Measurements from ENCODE around the gene WDR81. TPM values are rescaled to one million over a fixed set of nuclear protein-coding genes. Genes with fewer than 3 reads are reported as not detected.
"Not testable (repeated sequence)": the region's sequence is repeated elsewhere in the genome, so short reads cannot be mapped to it uniquely, and the experiment has no call there.

The WDR81 gene
- total and polyA plus RNA-seq, 5 donors = 9.2 to 11.2 (median 10.9) TPM

- intact Hi-C loops (cut with DNase I) = no loop called here
- no peaks in the 10 kb centered on the region for H3K27me3 ChIP-seq (ENCODE audit: control insufficient read depth, insufficient read depth)
- H3K27ac ChIP-seq (ENCODE audit: low read length) = no peak overlapping the region
- 91% methylated on average over 22 of the region's 22 CpGs for WGBS
- H3K9me3 ChIP-seq (ENCODE audit: control insufficient read depth, low read length) = no peaks in the 10 kb centered on the region
- ATAC-seq (no peak), DNase-seq (peak in 1 of 3 donors; percentile 60)
- H3K4me3 ChIP-seq (ENCODE audit: low read length) = no peak overlapping the region
- peaks cover 7% of the 10 kb centered on the region for H3K4me1 ChIP-seq (ENCODE audit: control insufficient read depth, insufficient read depth, low read length)
Measured at GRCh38 chr17:1732241-1732832, 7.8 kb downstream of the WDR81 start.

DNA sequence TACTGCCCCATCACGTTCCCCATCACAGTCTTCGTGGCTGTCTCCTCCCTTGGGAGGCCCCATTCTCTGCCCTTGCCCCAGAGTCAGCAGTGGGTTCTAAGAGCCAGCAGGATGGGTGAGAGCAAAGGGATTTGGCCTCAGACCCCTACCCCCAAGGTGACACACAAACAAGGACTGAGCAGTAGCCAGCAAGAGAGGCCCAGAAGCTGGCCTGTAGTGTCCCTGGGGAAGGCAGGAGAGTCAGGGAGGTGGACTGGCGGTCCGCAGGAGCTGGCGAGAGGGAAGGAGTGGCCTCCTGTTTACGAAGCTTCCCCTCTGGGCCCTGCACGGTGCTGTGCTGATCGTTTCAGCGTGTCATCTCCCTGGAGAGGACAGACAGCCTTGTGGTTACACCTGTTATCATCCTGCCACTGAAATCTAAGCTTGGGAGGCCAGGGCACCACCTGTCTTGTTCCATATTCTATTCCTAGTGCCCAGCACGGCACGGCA, 8.4 kb downstream of the WDR81 start:
- H3K27me3 ChIP-seq (ENCODE audit: control insufficient read depth, insufficient read depth) = no peaks in the 10 kb centered on the region
- ATAC-seq (no peak), DNase-seq (no peak)
- no peak overlapping the region for H3K27ac ChIP-seq (ENCODE audit: low read length)
- 71% methylated on average over 11 of the region's 11 CpGs for WGBS
- H3K4me3 ChIP-seq (ENCODE audit: low read length) = no peak overlapping the region
- H3K9me3 ChIP-seq (ENCODE audit: control insufficient read depth, low read length) = no peaks in the 10 kb centered on the region
- intact Hi-C loops (cut with DNase I) = no loop called here
- peaks cover 7% of the 10 kb centered on the region for H3K4me1 ChIP-seq (ENCODE audit: control insufficient read depth, insufficient read depth, low read length)

GRCh38 chr17:1733759-1734158, 9.3 kb downstream of the WDR81 start:
- Histone ChIP-seq H3K27me3 (ENCODE audit: control insufficient read depth, insufficient read depth) (no peaks in the 10 kb centered on the region), H3K9me3 (ENCODE audit: control insufficient read depth, low read length) (no peaks in the 10 kb centered on the region), H3K4me3 (ENCODE audit: low read length) (no peak overlapping the region), H3K4me1 (ENCODE audit: control insufficient read depth, insufficient read depth, low read length) (peaks cover 7% of the 10 kb centered on the region), H3K27ac (ENCODE audit: low read length) (no peak overlapping the region)
- ATAC-seq (no peak), DNase-seq (peak in 1 of 3 donors; percentile 53)
- WGBS = 96% methylated on average over 38 of the region's 38 CpGs
- intact Hi-C loops (cut with DNase I) = no loop called here

GRCh38 chr17:1735418-1735817, 10.9 kb downstream of the WDR81 start:
- ATAC-seq (no peak), DNase-seq (no peak)
- H3K27me3 ChIP-seq (ENCODE audit: control insufficient read depth, insufficient read depth) = no peaks in the 10 kb centered on the region
- intact Hi-C loops (cut with DNase I) = no loop called here
- WGBS = 96% methylated on average over 10 of the region's 10 CpGs
- no peaks in the 10 kb centered on the region for H3K9me3 ChIP-seq (ENCODE audit: control insufficient read depth, low read length)
- no peak overlapping the region for H3K4me3 ChIP-seq (ENCODE audit: low read length)
- no peak overlapping the region for H3K27ac ChIP-seq (ENCODE audit: low read length)
- peaks cover 7% of the 10 kb centered on the region for H3K4me1 ChIP-seq (ENCODE audit: control insufficient read depth, insufficient read depth, low read length)

DNA sequence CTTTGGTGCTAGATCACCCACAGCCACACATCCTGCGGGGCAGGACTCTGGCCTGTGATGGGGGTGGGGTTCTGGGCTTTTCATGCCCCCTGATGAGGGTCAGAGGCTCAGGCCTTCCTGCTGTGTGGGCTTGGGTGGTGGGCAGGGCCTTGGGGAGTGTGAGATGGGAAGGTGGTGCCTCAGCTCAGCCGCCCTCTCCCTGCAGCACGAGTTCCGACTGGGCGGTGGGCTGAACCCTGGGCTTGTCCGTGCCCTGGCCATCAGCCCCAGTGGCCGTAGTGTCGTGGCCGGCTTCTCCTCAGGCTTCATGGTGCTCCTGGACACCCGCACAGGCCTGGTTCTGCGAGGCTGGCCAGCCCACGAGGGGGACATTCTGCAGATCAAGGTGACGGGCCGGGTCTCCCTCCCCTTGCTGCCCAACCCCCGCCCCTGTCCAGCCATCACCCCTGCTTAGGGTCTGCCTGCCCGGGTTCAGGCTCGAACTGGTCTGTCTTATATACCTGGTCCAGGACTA, 11.4 kb downstream of the WDR81 start:
- H3K9me3 ChIP-seq (ENCODE audit: control insufficient read depth, low read length) = no peaks in the 10 kb centered on the region
- DNase-seq (peak in 1 of 3 donors; percentile 48), ATAC-seq (peak; percentile 5 to 14)
- no peak overlapping the region for H3K27ac ChIP-seq (ENCODE audit: low read length)
- peaks cover 7% of the 10 kb centered on the region for H3K4me1 ChIP-seq (ENCODE audit: control insufficient read depth, insufficient read depth, low read length)
- intact Hi-C loops (cut with DNase I) = no loop called here
- no peaks in the 10 kb centered on the region for H3K27me3 ChIP-seq (ENCODE audit: control insufficient read depth, insufficient read depth)
- 93% methylated on average over 17 of the region's 17 CpGs for WGBS
- H3K4me3 ChIP-seq (ENCODE audit: low read length) = no peak overlapping the region

DNA sequence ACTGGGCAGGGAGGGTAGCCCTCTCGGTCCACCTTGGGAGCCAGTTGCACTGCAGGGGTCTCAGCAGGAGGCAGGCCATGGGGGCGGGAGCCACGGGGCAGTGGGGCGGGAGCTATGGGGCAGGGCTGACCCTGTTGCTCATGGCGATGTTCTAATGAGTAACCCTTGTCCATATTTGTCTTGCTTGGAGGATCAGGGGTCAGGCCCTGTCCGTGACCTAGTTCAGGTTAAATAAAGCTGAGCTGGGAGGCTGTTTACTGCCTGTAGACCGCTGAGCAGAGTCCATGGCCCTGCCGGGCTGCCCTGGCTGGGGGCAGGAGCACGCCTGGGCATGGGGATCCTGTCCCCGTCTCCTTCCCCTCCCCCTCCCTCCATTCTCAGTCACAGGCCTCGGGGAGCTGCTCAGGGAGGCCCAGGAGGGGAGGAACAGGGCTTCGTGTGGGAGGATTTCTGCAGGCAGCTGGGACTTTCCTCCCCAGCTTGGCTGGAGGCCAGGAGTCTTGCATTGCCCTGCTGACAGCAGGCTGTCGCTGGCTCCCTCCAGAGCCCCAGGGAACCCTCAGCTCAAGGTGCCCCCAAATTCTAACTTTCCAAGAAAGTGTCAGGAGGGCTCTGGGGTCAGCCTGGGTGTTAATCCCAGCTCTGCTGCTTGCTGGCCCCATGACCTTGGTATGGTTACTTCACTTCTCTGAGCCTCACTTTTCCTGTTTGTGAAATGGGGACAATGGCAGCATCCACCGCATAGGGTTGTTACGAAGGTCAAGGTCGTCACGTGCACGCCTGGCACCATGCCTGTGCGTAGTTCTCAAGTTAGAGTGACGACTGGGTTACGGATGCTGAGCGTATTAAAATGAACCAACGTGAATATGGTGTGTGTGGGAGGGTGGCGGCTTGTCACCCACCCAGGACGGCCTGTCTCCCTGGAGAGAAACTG, 12.1 kb downstream of the WDR81 start:
- Histone ChIP-seq H3K4me3 (ENCODE audit: low read length) (no peak overlapping the region), H3K27ac (ENCODE audit: low read length) (no peak overlapping the region), H3K4me1 (ENCODE audit: control insufficient read depth, insufficient read depth, low read length) (peaks cover 7% of the 10 kb centered on the region), H3K9me3 (ENCODE audit: control insufficient read depth, low read length) (no peaks in the 10 kb centered on the region), H3K27me3 (ENCODE audit: control insufficient read depth, insufficient read depth) (no peaks in the 10 kb centered on the region)
- DNase-seq = peak; percentile 86 to 87 (median 86)
- WGBS = 56% methylated on average over 25 of the region's 25 CpGs
- intact Hi-C loops (cut with DNase I) = no loop called here
- ATAC-seq = peak; percentile 57 to 63

DNA sequence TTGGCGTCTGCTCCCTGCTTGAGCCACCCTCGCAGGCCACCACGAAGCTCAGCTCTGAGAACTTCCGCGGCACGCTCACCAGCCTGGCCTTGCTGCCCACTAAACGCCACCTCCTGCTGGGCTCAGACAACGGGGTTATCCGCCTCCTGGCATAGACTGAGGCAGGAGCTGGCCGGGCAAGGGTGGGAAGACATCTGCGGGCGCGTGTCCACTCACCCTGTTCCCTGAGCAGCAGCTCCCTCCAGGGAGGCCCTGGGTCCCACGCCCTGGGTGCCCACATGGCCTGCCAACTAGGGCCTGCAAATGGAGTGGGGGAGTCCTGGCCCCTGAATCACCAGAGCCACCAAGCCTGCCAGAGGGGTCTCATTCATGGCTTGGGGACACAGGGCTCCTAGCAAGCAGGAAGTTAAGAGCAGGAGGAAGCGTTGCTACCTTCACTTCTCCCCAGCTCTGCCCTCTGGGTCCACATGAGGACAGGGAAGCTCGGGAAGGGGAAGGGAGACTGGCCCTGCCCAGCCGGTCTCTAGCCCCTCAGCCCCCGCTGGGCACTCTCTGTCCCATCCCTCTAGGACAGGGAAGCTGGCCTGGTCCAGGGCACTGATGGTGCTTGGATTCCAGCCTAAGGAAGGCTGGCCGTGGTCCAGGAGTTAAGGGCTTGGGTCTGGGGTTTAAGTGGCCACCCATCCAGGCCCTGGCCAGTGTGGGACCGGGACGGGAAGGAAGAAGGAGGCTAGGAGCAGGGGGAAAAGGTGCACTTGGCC, 13.2 kb downstream of the WDR81 start:
- 90% methylated on average over 21 of the region's 21 CpGs for WGBS
- Histone ChIP-seq H3K27ac (ENCODE audit: low read length) (no peak overlapping the region), H3K27me3 (ENCODE audit: control insufficient read depth, insufficient read depth) (no peaks in the 10 kb centered on the region), H3K4me1 (ENCODE audit: control insufficient read depth, insufficient read depth, low read length) (peaks cover 7% of the 10 kb centered on the region), H3K4me3 (ENCODE audit: low read length) (no peak overlapping the region), H3K9me3 (ENCODE audit: control insufficient read depth, low read length) (no peaks in the 10 kb centered on the region)
- DNase-seq (peak in 1 of 3 donors; percentile 70), ATAC-seq (peak; percentile 21 to 42)
- intact Hi-C loops (cut with DNase I) = no loop called here

DNA sequence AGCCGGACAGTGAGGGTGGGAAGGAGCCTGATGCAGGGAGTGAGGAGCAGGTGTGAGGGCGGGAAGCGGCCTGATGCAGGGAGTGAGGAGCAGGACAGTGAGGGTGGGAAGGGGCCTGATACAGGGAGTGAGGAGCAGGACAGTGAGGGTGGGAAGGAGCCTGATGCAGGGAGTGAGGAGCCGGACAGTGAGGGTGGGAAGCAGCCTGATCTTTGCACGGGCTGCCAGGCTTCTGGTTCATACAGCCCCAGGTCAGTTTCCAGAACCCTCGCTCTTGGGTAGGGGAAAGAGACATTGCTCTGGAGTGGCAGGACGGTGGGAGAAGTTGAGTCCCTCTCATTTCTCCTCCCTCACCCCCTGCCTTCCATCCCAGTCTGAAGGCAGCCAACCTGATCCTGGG, 17.4 kb downstream of the WDR81 start:
- H3K27ac ChIP-seq (ENCODE audit: low read length); H3K27me3 ChIP-seq (ENCODE audit: control insufficient read depth, insufficient read depth): not testable (repeated sequence)

DNA sequence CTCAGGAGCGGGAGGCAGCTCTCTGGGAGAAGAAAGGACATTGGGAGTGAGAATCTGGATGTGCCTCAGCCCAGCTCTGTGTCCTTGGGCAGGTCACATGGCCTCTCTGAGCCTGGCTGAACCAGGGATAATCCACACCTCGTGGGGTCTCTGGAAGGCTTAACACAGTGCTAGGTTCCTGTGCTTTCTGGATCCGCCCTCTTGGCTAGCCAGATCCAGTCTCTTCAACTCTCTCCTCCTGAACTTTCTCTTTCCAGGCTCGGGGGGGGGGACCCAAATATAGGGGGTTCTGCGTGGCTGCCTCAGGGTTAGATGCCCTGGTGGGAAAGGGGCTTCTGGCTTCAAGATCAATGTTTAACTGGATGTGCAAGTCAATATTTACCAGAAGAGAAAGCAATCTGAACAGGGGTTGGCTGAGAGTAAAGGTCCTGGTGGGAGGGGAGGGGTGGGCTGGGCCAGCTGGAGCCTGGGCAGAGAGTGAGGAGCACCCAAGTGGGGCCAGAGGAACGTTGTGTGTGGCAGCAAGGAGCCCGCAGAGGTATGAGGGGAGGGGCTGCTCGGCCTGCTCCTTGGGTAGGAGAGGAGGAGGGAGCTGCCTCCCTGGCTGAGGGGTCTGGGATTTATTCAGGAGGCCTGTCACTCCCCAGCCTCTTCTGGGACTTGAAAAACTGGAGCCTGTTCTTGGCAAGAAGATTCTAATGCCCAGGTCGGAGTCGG, 18.0 kb downstream of the WDR81 start, which contains the start of gene SERPINF2:
Gene SERPINF2 (plus strand): TSS at position 501 of the 717 bp plus-strand sequence. CDS start 2,125 bp downstream, outside the sequence.
- no peak for ATAC-seq
- peak in 1 of 3 donors; percentile 29 for DNase-seq
- no peaks in the 10 kb centered on the region for H3K27me3 ChIP-seq (ENCODE audit: control insufficient read depth, insufficient read depth)
- H3K27ac ChIP-seq (ENCODE audit: low read length) = no peak within 1 kb of the TSS
- H3K4me1 ChIP-seq (ENCODE audit: control insufficient read depth, insufficient read depth, low read length) = no peaks in the 10 kb centered on the region
- no peaks in the 10 kb centered on the region for H3K9me3 ChIP-seq (ENCODE audit: control insufficient read depth, low read length)
- 68% methylated on average over 10 of the region's 10 CpGs for WGBS
- no peak within 1 kb of the TSS for H3K4me3 ChIP-seq (ENCODE audit: low read length)
- intact Hi-C loops (cut with DNase I) = no loop called here

More for the DNA sequence above, 17.4 kb downstream of the WDR81 start:
- H3K4me3 ChIP-seq (ENCODE audit: low read length); H3K9me3 ChIP-seq (ENCODE audit: control insufficient read depth, low read length); intact Hi-C loops (cut with DNase I); H3K4me1 ChIP-seq (ENCODE audit: control insufficient read depth, insufficient read depth, low read length); DNase-seq; ATAC-seq: not testable (repeated sequence)
- 94% methylated on average over 7 of the region's 7 CpGs for WGBS

DNA sequence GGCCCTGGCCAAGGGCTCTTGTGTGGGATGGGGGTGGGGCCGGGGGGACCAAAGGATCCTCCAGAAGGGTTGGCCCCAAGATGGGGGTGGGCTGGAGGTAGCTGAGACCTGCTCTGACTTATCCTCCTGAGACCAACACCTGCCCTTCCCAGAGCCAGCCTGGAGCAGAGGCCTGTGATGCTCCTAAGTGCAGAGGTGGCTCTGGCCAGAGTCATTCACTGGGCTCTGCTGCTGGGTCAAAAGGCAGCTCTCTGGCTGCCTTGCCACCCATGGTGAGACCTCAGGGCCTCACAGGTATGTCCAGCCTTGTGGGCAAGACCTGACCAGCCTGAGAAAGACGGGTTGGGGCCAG, 18.6 kb downstream of the WDR81 start:
- DNase-seq (peak in 1 of 3 donors; percentile 40), ATAC-seq (no peak)
- H3K27me3 ChIP-seq (ENCODE audit: control insufficient read depth, insufficient read depth) = no peaks in the 10 kb centered on the region
- intact Hi-C loops (cut with DNase I) = no loop called here
- no peaks in the 10 kb centered on the region for H3K4me1 ChIP-seq (ENCODE audit: control insufficient read depth, insufficient read depth, low read length)
- 79% methylated on average over 2 of the region's 2 CpGs for WGBS
- no peak overlapping the region for H3K27ac ChIP-seq (ENCODE audit: low read length)
- no peaks in the 10 kb centered on the region for H3K9me3 ChIP-seq (ENCODE audit: control insufficient read depth, low read length)
- H3K4me3 ChIP-seq (ENCODE audit: low read length) = no peak overlapping the region
